HUES48 (cell line): Measurements from ENCODE around the gene FAM193B.

Experiments used
- H3K27ac ChIP-seq: one replicate; pipeline ENCODE4 v1.7.0; 2013; ENCODE audit warnings: low read depth, low read length, inconsistent platforms
- H3K27me3 ChIP-seq: 2 replicates; pipeline ENCODE4 v1.6.1; 2013; ENCODE audit warnings: mild to moderate bottlenecking, low read length; ENCODE audit not compliant: control insufficient read depth, insufficient read depth
- H3K36me3 ChIP-seq: 2 replicates; pipeline ENCODE4 v1.6.1; 2013; ENCODE audit warnings: low read length; ENCODE audit not compliant: control insufficient read depth, insufficient read depth
- H3K4me1 ChIP-seq: 2 replicates; pipeline ENCODE4 v1.6.1; 2013; ENCODE audit warnings: mild to moderate bottlenecking, low read length; ENCODE audit not compliant: control insufficient read depth, insufficient read depth
- H3K4me3 ChIP-seq: 2 replicates; pipeline ENCODE4 v1.5.1; 2013; ENCODE audit warnings: mild to moderate bottlenecking, low read depth, low read length
- H3K9ac ChIP-seq: 2 replicates; pipeline ENCODE4 v1.6.1; 2013; ENCODE audit warnings: mild to moderate bottlenecking, low read depth, low read length, moderate library complexity
- H3K9me3 ChIP-seq: 2 replicates; pipeline ENCODE4 v1.6.1; 2013; ENCODE audit warnings: low read length; ENCODE audit not compliant: control insufficient read depth, insufficient read depth

FAM193B gene

GRCh38 chr5:177498013-177498787 is 56.2 kb downstream of the FAM193B start:
- peaks cover 16% of the 10 kb centered on the region for H3K27me3 ChIP-seq
- no peak overlapping the region; the same call in 1 of the 2 replicates for H3K9ac ChIP-seq
- no peaks in the 10 kb centered on the region for H3K9me3 ChIP-seq
- peak overlapping the region; percentile 98 for H3K27ac ChIP-seq
- H3K4me1 ChIP-seq: peaks cover 41% of the 10 kb centered on the region
- H3K36me3 ChIP-seq: peaks cover 16% of the 10 kb centered on the region
- peak overlapping the region; percentile 66 for H3K4me3 ChIP-seq

GRCh38 chr5:177497292-177498012 is 56.9 kb downstream of the FAM193B start, which contains the start of gene PDLIM7:
TSS of gene PDLIM7 (minus strand) at chr5:177497604. CDS start at chr5:177496512, 1,092 bp downstream.
- Histone ChIP-seq H3K27ac (peak within 1 kb of the TSS; percentile 98), H3K4me1 (peaks cover 41% of the 10 kb centered on the region), H3K36me3 (peaks cover 23% of the 10 kb centered on the region), H3K27me3 (peaks cover 16% of the 10 kb centered on the region), H3K4me3 (peak within 1 kb of the TSS; percentile 74), H3K9ac (peak within 1 kb of the TSS; percentile 93), H3K9me3 (no peaks in the 10 kb centered on the region)

GRCh38 chr5:177496727-177497291 is 57.6 kb downstream of the FAM193B start:
- Histone ChIP-seq H3K9me3 (no peaks in the 10 kb centered on the region), H3K4me1 (peaks cover 41% of the 10 kb centered on the region), H3K9ac (peak overlapping the region; percentile 93), H3K4me3 (peak overlapping the region; percentile 74), H3K36me3 (peaks cover 28% of the 10 kb centered on the region), H3K27ac (peak overlapping the region; percentile 98), H3K27me3 (peaks cover 16% of the 10 kb centered on the region)

DNA sequence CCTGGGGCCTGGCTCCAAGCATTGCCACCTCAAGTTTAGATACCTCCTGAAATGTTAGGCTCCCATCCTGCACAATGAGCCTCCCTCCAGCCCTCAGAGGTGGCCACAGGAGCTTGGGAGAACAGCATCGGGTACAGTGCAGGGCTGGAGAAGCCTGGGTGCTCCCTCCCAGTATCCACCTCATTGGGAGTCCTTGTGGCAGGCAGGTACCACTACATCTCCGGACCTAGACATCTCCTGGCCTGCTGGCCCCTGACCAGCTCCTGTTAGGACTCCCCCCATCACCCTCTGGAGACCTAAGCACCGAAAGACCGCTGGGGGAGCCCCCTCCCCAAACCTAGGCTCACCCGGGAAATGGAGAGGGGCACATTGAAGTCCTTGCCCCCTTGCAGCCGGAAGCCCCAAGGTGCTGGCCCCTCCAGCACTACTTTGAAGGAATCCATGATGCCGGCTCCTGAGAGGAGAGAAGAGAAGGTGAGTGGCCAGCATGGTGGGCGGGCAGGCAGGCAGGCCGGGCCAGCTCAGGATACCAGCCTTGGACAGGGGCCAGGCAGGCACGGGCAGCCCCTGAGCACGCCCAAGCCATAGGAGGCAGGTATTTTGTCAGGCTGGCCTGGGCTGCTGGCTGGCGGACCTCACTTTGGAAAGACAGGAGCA is 58.2 kb downstream of the FAM193B start:
- peak overlapping the region; percentile 93 for H3K9ac ChIP-seq
- peak overlapping the region; percentile 98 for H3K27ac ChIP-seq
- H3K4me3 ChIP-seq: peak overlapping the region; percentile 70
- H3K9me3 ChIP-seq: no peaks in the 10 kb centered on the region
- peaks cover 16% of the 10 kb centered on the region for H3K27me3 ChIP-seq
- peaks cover 29% of the 10 kb centered on the region for H3K36me3 ChIP-seq
- peaks cover 38% of the 10 kb centered on the region for H3K4me1 ChIP-seq

GRCh38 chr5:177495243-177496060 is 58.9 kb downstream of the FAM193B start:
- H3K4me3 ChIP-seq: peak overlapping the region; percentile 70
- peaks cover 34% of the 10 kb centered on the region for H3K4me1 ChIP-seq
- H3K36me3 ChIP-seq: peaks cover 36% of the 10 kb centered on the region
- peak overlapping the region; percentile 98 for H3K27ac ChIP-seq
- H3K9me3 ChIP-seq: no peaks in the 10 kb centered on the region
- peaks cover 16% of the 10 kb centered on the region for H3K27me3 ChIP-seq
- H3K9ac ChIP-seq: peak overlapping the region; percentile 93; the same call in 1 of the 2 replicates

DNA sequence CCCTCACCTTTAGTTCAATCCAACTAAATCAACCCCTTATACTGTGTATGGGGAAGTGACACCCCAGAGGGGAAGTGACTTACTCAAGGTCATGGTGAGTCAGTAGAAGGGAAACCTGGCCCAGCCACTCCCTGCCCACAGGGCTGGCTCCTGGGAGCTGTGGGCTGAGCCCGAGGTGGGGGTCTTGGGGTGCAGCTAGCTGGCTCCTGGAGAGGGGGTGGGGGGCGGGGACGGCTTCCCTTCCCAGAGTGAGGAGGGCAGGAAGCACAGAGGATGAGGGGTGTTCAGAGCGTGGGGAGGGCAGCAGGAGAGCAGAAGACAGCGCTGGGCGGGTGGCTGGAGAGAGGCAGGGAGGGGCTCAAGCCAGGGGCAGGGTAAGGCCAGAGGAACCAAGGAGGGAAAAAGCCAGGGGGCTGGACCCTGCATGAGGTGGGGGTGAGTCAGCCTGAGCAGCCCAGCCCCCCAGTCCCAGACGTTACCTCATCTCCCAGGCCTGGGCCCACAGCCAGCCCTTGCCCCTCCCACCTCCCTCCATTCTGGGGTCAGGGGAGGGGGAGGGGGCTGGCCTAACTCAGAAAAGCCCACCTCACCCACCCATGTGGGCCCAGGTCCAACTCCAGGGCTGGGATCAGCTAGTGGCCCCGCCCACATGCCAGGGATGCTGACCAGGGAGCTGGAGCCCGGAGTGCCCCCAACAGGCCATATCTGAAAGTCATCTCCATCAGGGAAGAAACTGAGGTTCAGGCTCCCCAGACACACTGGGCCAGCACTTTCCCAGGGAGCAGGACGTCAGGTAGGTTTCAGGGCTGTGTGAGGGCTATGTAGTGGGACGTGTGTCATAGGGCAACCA is 59.8 kb downstream of the FAM193B start:
- H3K9ac ChIP-seq: no peak overlapping the region
- H3K27ac ChIP-seq: peak overlapping the region; percentile 98
- peaks cover 12% of the 10 kb centered on the region for H3K27me3 ChIP-seq
- no peak overlapping the region for H3K4me3 ChIP-seq
- H3K36me3 ChIP-seq: peaks cover 45% of the 10 kb centered on the region
- H3K9me3 ChIP-seq: no peaks in the 10 kb centered on the region
- H3K4me1 ChIP-seq: peaks cover 34% of the 10 kb centered on the region

DNA sequence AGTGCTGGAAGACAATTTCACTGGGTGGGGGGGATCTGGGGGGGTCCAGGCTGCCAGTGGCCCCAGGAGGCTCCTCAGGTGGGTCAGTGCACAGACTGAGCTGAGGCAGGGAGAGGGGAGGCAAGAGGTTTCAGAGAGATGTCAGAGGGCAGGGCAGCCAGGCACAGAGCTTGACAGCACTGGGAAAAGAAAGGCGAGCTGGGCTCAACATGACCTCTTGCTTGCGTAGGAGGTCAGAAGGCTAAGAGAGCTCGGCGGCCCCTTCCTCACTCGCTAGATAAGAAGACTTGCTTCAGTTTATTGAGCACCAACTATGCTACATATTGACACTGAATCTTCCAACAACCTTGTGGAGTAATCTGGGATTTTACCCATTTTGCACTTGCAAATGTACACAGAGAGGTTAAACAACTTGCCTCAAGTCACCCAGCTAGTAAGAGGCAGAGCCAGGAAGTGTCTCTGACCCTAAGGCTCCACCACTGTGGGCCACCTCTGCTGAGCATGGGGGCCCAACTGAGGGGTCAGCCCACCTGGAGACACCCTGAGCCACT is 60.5 kb downstream of the FAM193B start:
- Histone ChIP-seq H3K4me3 (no peak overlapping the region), H3K27me3 (peaks cover 7% of the 10 kb centered on the region), H3K9me3 (no peaks in the 10 kb centered on the region), H3K4me1 (peaks cover 34% of the 10 kb centered on the region), H3K27ac (peak overlapping the region; percentile 98), H3K36me3 (peaks cover 51% of the 10 kb centered on the region), H3K9ac (no peak overlapping the region)

DNA sequence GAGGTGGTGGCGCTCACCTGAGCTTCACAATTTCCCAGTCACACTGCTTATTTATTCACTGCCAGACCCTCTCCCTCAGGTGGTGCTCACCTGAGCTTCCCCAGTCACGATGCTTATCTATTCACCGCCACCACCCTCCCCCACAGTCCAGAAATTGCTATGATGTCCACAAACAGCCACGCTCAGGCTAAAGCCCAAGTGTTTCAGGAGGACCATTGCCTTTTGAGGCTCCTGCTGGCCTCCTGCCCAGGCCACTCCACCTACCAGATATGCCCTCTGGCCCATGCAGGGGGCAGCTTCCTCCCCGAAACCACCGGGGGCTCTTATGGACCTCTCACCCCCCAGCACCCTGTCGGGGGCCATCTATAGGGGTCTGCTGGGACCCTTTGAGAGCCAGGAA is 61.5 kb downstream of the FAM193B start:
- Histone ChIP-seq H3K36me3 (peaks cover 60% of the 10 kb centered on the region), H3K4me3 (no peak overlapping the region), H3K9ac (no peak overlapping the region), H3K4me1 (peaks cover 28% of the 10 kb centered on the region), H3K27me3 (no peaks in the 10 kb centered on the region), H3K27ac (peak overlapping the region; percentile 29), H3K9me3 (no peaks in the 10 kb centered on the region)

DNA sequence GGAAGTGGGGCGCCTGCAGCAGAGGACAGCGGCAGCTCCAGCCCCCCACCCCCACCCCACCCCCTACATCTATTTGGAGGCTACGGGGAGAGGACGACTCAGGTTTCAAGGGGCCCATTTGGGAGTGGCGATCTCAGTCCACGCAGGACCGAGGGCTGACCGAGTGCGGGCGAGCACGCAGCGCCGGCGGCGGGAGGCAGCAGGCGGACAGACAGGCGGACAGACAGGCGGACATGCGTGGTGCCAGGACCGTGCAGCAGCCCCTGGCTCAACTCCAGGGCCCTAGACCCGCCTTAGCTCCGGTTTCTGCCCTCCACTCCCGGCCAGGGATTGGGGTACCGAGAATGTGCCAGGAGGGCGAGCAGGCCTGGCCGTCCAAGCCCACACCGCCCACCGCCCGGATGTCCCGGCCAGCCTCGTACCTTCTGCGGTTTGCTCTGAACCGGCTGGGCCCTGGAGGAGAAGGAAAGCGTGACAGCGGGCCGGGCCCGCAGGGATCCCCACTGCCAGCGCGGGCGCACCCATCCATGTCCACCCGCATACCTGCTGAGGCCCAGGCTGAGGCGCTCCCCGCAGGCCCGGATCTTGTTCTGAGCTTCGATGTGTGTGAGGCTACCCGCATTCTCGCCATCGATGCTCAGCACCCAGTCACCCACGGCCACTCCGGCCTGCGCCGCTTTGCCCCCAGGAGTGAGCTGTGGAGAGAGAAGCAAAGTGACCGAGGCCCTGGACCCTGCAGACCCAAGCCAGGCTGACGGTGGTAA is 62.2 kb downstream of the FAM193B start:
- Histone ChIP-seq H3K9ac (no peak overlapping the region), H3K4me3 (no peak overlapping the region), H3K4me1 (peaks cover 28% of the 10 kb centered on the region), H3K27ac (peak overlapping the region; percentile 53), H3K27me3 (no peaks in the 10 kb centered on the region), H3K36me3 (peaks cover 67% of the 10 kb centered on the region), H3K9me3 (no peaks in the 10 kb centered on the region)
